PC-9 (cell line): ENCODE results near the gene SLC24A4. TPM values are rescaled to one million over a fixed set of nuclear protein-coding genes. Genes with fewer than 3 reads are reported as not detected.

Experiments
- BruUV-seq: library from RNA; stranded (reverse); fragments of 400-500 nt; replicated peaks from 2 replicates; lab custom pipeline; 2021; lab: Mats Ljungman, UMichigan
- CTCF ChIA-PET: fragments of 300-600 bp; sonication (Branson Sonifier 250); formaldehyde crosslinking; loops from one replicate; lab custom pipeline; 2022; ENCODE audit warnings: antibody characterized with exemption; lab: Charles Lee
- POLR2A ChIA-PET: fragments of 300-600 bp; sonication (Branson Sonifier 250); formaldehyde crosslinking; loops from one replicate; lab custom pipeline; 2022; ENCODE audit warnings: antibody characterized with exemption; ENCODE audit not compliant: unreplicated experiment; lab: Charles Lee
- DNase-seq, 2 experiments: peaks; one replicate each; pipeline versions ENCODE4 v3.0.0 to v3.0.0-alpha.2; 2015 to 2022; ENCODE audit warnings: mixed read lengths in 1 of 2
- H2AFZ ChIP-seq: fragments of 200-600 bp; sonication (generic); 2 replicates; pipeline ENCODE4 v1.8.1; 2017; ENCODE audit warnings: antibody characterized with exemption
- H3F3A ChIP-seq: fragments of 200-600 bp; sonication (generic); 2 replicates; pipeline ENCODE4 v1.8.1; 2017; ENCODE audit warnings: antibody characterized with exemption, mild to moderate bottlenecking, low read depth; ENCODE audit not compliant: insufficient read depth
- H3K27ac ChIP-seq: fragments of 200-600 bp; sonication (generic); 2 replicates; pipeline ENCODE4 v1.6.1; 2016; ENCODE audit warnings: mixed run types
- H3K27me3 ChIP-seq: fragments of 200-600 bp; sonication (generic); 2 replicates; pipeline ENCODE4 v1.6.1; 2016; ENCODE audit warnings: low read depth, mixed run types; ENCODE audit not compliant: insufficient read depth
- H3K36me3 ChIP-seq: fragments of 200-600 bp; sonication (generic); 2 replicates; pipeline ENCODE4 v1.6.1; 2016; ENCODE audit warnings: low read depth, mixed run types
- H3K4me1 ChIP-seq: fragments of 200-600 bp; sonication (generic); replicated peaks from 2 replicates; pipeline ENCODE4 v1.6.1; 2016; ENCODE audit warnings: mixed run types; ENCODE audit not compliant: insufficient read depth
- H3K4me2 ChIP-seq: fragments of 200-600 bp; sonication (generic); 2 replicates; pipeline ENCODE4 v1.6.1; 2017; ENCODE audit warnings: mixed run types
- H3K4me3 ChIP-seq: fragments of 200-600 bp; sonication (generic); 2 replicates; pipeline ENCODE4 v1.6.1; 2016; ENCODE audit warnings: mixed run types
- H3K79me2 ChIP-seq: fragments of 200-600 bp; sonication (generic); 2 replicates; pipeline ENCODE4 v1.6.1; 2017; ENCODE audit warnings: low read depth, mixed run types
- H3K9me2 ChIP-seq: fragments of 200-600 bp; sonication (generic); 2 replicates; pipeline ENCODE4 v1.8.1; 2017; ENCODE audit warnings: mild to moderate bottlenecking; ENCODE audit not compliant: insufficient read depth
- H3K9me3 ChIP-seq: fragments of 200-600 bp; sonication (generic); 2 replicates; pipeline ENCODE4 v1.8.1; 2016; ENCODE audit warnings: low read depth; ENCODE audit not compliant: insufficient read depth
- H4K20me1 ChIP-seq: fragments of 200-600 bp; sonication (generic); 2 replicates; pipeline ENCODE4 v1.8.1; 2017; ENCODE audit not compliant: insufficient read depth
- EZH2 ChIP-seq: fragments of 200-600 bp; sonication (generic); IDR thresholded peaks from 2 replicates; pipeline ENCODE4 v1.8.0; 2017; ENCODE audit warnings: antibody characterized with exemption, low read depth
- intact Hi-C: fragments of 100-400 bp; cut with micrococcal nuclease; formaldehyde crosslinking; loops from one replicate; pipeline ENCODE4 v1.10.0; 2022; ENCODE audit not compliant: unreplicated experiment
- total RNA-seq: library from RNA; stranded (reverse); gene quantifications from 2 replicates; pipeline ENCODE4 v1.2.3, GENCODE V29; 2021
- TF ChIP-seq, protein P1 (sequence below): fragments of 200-600 bp; sonication (generic); conservative IDR thresholded peaks from 2 replicates; pipeline ENCODE4 v1.6.1; 2017; ENCODE audit warnings: mixed run types, antibody characterized with exemption, mild to moderate bottlenecking, moderate library complexity

The SLC24A4 gene
- total RNA-seq, 1 experiment from 2014 or later = not detected

- no peak for DNase-seq
- H3K27me3 ChIP-seq = peaks cover 30% of the 10 kb centered on the region
- no TSS peak for BruUV-seq
- TF ChIP-seq, protein P1, sequence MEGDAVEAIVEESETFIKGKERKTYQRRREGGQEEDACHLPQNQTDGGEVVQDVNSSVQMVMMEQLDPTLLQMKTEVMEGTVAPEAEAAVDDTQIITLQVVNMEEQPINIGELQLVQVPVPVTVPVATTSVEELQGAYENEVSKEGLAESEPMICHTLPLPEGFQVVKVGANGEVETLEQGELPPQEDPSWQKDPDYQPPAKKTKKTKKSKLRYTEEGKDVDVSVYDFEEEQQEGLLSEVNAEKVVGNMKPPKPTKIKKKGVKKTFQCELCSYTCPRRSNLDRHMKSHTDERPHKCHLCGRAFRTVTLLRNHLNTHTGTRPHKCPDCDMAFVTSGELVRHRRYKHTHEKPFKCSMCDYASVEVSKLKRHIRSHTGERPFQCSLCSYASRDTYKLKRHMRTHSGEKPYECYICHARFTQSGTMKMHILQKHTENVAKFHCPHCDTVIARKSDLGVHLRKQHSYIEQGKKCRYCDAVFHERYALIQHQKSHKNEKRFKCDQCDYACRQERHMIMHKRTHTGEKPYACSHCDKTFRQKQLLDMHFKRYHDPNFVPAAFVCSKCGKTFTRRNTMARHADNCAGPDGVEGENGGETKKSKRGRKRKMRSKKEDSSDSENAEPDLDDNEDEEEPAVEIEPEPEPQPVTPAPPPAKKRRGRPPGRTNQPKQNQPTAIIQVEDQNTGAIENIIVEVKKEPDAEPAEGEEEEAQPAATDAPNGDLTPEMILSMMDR = no peak
- TF ChIP-seq EZH2 = no peak
- no peaks in the 10 kb centered on the region for H3K9me3 ChIP-seq
- H3K9me2 ChIP-seq = 0 out of 2 replicates have a peak, but pooled peaks cover 3% of the 10 kb centered on the region
- ChIA-PET CTCF (no interaction called here), POLR2A (no interaction called here)
- H3F3A ChIP-seq = no peaks in the 10 kb centered on the region
- H2AFZ ChIP-seq = no peak overlapping the region
- H3K4me3 ChIP-seq = no peak overlapping the region
- intact Hi-C loops = no loop called here
- no peak overlapping the region for H3K4me2 ChIP-seq
- H3K27ac ChIP-seq = no peak overlapping the region
- H4K20me1 ChIP-seq = no peaks in the 10 kb centered on the region
- no peaks in the 10 kb centered on the region for H3K36me3 ChIP-seq
- H3K4me1 ChIP-seq = no peaks in the 10 kb centered on the region
- no peaks in the 10 kb centered on the region for H3K79me2 ChIP-seq
Measured at GRCh38 chr14:92288994-92289660, 33.8 kb upstream of the SLC24A4 start.

DNA sequence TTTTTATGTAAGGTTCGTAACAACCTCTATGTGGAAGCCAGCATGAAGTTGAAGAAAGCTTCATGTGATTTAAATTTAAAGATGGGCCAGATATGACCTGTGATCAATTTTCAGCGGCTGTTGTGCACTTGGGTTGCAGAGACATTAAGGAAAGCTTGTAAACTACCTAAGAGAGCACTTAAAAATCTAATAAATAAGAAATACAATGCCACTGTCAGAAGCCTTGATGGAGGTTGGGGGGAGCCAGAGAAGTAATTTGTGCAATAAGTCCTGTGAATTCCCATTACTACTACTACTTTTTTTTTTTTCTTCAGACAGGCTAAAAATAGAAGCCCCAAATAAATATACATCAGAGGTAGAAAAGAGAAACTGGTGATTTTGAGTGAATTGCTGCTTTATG is 30.3 kb upstream of the SLC24A4 start:
- no peak for TF ChIP-seq EZH2
- TF ChIP-seq, protein P1 = no peak
- Histone ChIP-seq H2AFZ (no peak overlapping the region), H3K27me3 (peaks cover 49% of the 10 kb centered on the region), H3K9me3 (no peaks in the 10 kb centered on the region), H3K4me1 (no peaks in the 10 kb centered on the region), H3K79me2 (no peaks in the 10 kb centered on the region), H3F3A (no peaks in the 10 kb centered on the region), H3K4me3 (no peak overlapping the region), H3K27ac (no peak overlapping the region), H3K9me2 (0 out of 2 replicates have a peak, but pooled peaks cover 3% of the 10 kb centered on the region), H3K4me2 (no peak overlapping the region), H3K36me3 (no peaks in the 10 kb centered on the region), H4K20me1 (no peaks in the 10 kb centered on the region)
- no peak for DNase-seq
- POLR2A ChIA-PET = no interaction called here
- no TSS peak for BruUV-seq
- intact Hi-C loops = no loop called here
- CTCF ChIA-PET = no interaction called here

- TF ChIP-seq, protein P1 = no peak
- no peak for TF ChIP-seq EZH2
Measured at GRCh38 chr14:92294506-92294905, 28.5 kb upstream of the SLC24A4 start.

More at GRCh38 chr14:92294506-92294905, 28.5 kb upstream of the SLC24A4 start:
- Histone ChIP-seq H3F3A (no peaks in the 10 kb centered on the region), H3K4me1 (no peaks in the 10 kb centered on the region), H3K4me2 (no peak overlapping the region), H3K36me3 (no peaks in the 10 kb centered on the region), H4K20me1 (no peaks in the 10 kb centered on the region), H3K79me2 (no peaks in the 10 kb centered on the region), H3K27me3 (peaks cover 57% of the 10 kb centered on the region), H3K9me2 (0 out of 2 replicates have a peak, but pooled peaks cover 3% of the 10 kb centered on the region), H2AFZ (no peak overlapping the region), H3K9me3 (no peaks in the 10 kb centered on the region), H3K4me3 (no peak overlapping the region), H3K27ac (no peak overlapping the region)
- POLR2A ChIA-PET = no interaction called here
- intact Hi-C loops = no loop called here
- no peak for DNase-seq
- CTCF ChIA-PET = no interaction called here
- BruUV-seq = no TSS peak
